Spleen (tissue), 11 donors: Measurements from ENCODE around the gene GALNT7. TPM values are rescaled to one million over a fixed set of nuclear protein-coding genes. Genes with fewer than 3 reads are reported as not detected.

Experiments used
- DNase-seq: peaks from one replicate; pipeline ENCODE4 v3.0.0-alpha.2; 2020
- H3K27ac ChIP-seq, 8 donors: fragments of 200-600 bp; sonication (generic) in 7 of 8; 1 replicate in 4 of 8; 2 replicates in 4 of 8; pipeline versions ENCODE4 v1.5.0 to v1.8.0; 2016 to 2021; ENCODE audit warnings: inconsistent platforms in 4 of 8, mild to moderate bottlenecking in 4 of 8, moderate library complexity in 1 of 8
- H3K27me3 ChIP-seq, 7 donors: fragments of 200-600 bp; sonication (generic) in 6 of 7; replicated peaks in 1 of 7; 1 replicate in 4 of 7; 2 replicates in 3 of 7; pipeline versions ENCODE4 v1.5.0 to v1.8.0; 2016 to 2021; ENCODE audit warnings: inconsistent platforms in 3 of 7, mild to moderate bottlenecking in 1 of 7
- H3K36me3 ChIP-seq, 6 donors: fragments of 200-600 bp; sonication (generic) in 5 of 6; 1 replicate in 4 of 6; 2 replicates in 2 of 6; pipeline versions ENCODE4 v1.5.0 to v1.8.0; 2016 to 2021; ENCODE audit warnings: inconsistent platforms in 2 of 6
- H3K4me1 ChIP-seq, 6 donors: fragments of 200-600 bp; sonication (generic) in 5 of 6; 1 replicate in 3 of 6; 2 replicates in 3 of 6; pipeline versions ENCODE4 v1.5.0 to v1.8.0; 2016 to 2021; ENCODE audit warnings: inconsistent platforms in 3 of 6
- H3K4me3 ChIP-seq, 8 donors: fragments of 200-600 bp; sonication (generic) in 7 of 8; 1 replicate in 4 of 8; 2 replicates in 4 of 8; pipeline versions ENCODE4 v1.5.0 to v1.8.0; 2016 to 2021; ENCODE audit warnings: inconsistent platforms in 4 of 8, mild to moderate bottlenecking in 4 of 8, moderate library complexity in 2 of 8
- H3K9me3 ChIP-seq, 8 donors: fragments of 200-600 bp; sonication (generic) in 7 of 8; 1 replicate in 4 of 8; 2 replicates in 4 of 8; pipeline versions ENCODE4 v1.5.0 to v1.8.0; 2016 to 2021; ENCODE audit warnings: inconsistent platforms in 4 of 8
- POLR2A ChIP-seq, 3 donors: fragments of 450-650 bp; IDR thresholded peaks; one replicate each; pipeline ENCODE4 v1.5.1; 2017; ENCODE audit warnings: antibody characterized with exemption in 3 of 3, mild to moderate bottlenecking in 1 of 3
- POLR2AphosphoS5 ChIP-seq, 3 donors: sonication (generic); formaldehyde crosslinking; IDR thresholded peaks; one replicate each; pipeline ENCODE4 v1.5.1; 2017; ENCODE audit warnings: antibody characterized with exemption in 3 of 3
- WGBS, 5 donors: extraction: QIAGEN DNeasy Blood & Tissue Kit in 3 of 5; methylation state at CpG; one replicate each; pipeline versions ENCODE4 v1.1.5 to v1.1.7; 2013 to 2018; 5-methylcytosine and 5-hydroxymethylcytosine counted together
- intact Hi-C: fragments of 100-400 bp; cut with DNase I; formaldehyde crosslinking; loops from one replicate; pipeline ENCODE4 v1.15.0; 2023; ENCODE audit warnings: low total_unique reads
- polyA plus RNA-seq, 3 donors: library from polyadenylated mRNA; stranded (reverse); fragments of 200-250 nt; gene quantifications; one replicate each; pipeline ENCODE4 v1.2.1, GENCODE V29; 2013
- total RNA-seq, 7 donors: library from RNA; depleted of rRNA in 3 of 7; stranded (reverse); fragments of >200 nt in 3 of 7; fragmentation: NEBNext Ultra II Directional in 4 of 7; extraction: Animal tissue kit (Norgen Biotek cat#: 25700) in 4 of 7; gene quantifications; one replicate each; pipeline versions ENCODE4 v1.1.0 to v1.2.1, GENCODE V29; 2016 to 2021
- TF ChIP-seq, protein P1 (sequence below), 11 experiments: fragments of 200-600 bp in 7 of 11; fragments of 450-650 bp in 4 of 11; sonication (generic) in 4 of 11; IDR thresholded peaks in 8 of 11; conservative IDR thresholded peaks in 3 of 11; 1 replicate in 7 of 11; 2 replicates in 4 of 11; pipeline versions ENCODE4 v1.4.0 to v1.8.0; 2016 to 2021; ENCODE audit warnings: antibody characterized with exemption in 11 of 11, inconsistent platforms in 4 of 11, mild to moderate bottlenecking in 1 of 11
- donor health status: healthy with polysubstance abuse.
- donor health status: DM: no; HTN: no; CAD: no; lungs with moderate emphysema.
- donor health status: DM: no; HTN: no; CAD: no.
- donor health status: Bipolar disorder and iron deficiency.
- donor health status: healthy.
- donor health status: DM: no; HTN: no; CAD: no.
- donor health status: DM: yes; HTN: yes; CAD: no.

Gene GALNT7
- total and polyA plus RNA-seq, 10 donors = 7.6 to 28.5 (median 20.9) TPM

DNA sequence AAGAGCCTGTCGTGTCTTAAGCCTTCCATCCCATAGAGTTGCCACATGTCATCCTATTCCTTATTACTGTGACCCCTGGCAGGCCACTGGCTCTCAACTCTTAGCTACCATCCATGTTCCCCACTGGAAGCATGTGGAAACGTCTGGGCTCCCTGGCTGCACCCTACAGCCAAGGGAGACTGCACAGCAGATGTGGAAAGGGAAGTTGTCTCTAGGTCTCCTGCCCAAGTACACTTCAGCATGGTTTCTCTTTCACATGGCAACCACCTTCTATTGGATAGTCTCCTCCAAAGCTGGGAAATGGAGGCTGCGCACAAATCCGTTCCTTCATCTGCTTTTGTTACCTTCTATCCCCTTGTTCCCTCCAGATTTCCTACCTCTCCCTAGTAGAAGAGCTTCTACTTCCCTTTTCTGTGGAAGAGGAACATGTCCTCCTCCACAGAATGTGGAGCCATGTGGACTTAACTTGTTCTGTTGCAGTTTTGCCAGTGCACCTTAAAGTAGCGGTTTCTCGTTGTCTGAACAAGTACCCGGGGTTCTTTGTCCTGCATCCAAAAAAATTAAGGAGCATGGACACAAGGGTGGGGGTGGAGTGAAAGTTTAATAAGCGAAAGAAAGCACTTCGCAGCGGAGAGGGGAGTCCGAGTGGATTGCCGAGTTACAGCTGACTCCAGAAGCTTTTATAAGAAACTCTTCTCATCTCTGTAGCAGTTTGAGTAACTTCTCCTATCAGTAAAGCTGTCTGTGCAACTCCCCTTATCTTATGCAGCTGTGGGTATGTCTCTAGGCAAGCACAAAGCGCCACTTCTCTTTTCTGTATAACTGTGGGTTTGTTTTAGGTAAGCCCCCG is 113.0 kb downstream of the GALNT7 start:
- DNase-seq = no peak
- 66 to 82% (median 78%) methylated on average over 14 of the region's 14 CpGs for WGBS, 5 donors

GRCh38 chr4:173282256-173282562 is 113.6 kb downstream of the GALNT7 start:
- WGBS, 5 donors = 64 to 87% (median 80%) methylated on average over 4 of the region's 4 CpGs
- no peak overlapping the region for H3K4me3 ChIP-seq
- peaks cover 4 to 59% (median 42%) of the 10 kb centered on the region in 8 donors for H3K9me3 ChIP-seq
- no peak for DNase-seq
- intact Hi-C loops = no loop called here
- H3K4me1 ChIP-seq = peaks cover 0 to 17% (median 0%) of the 10 kb centered on the region in 6 donors
- no peaks in the 10 kb centered on the region for H3K27me3 ChIP-seq
- no peak overlapping the region for H3K27ac ChIP-seq
- TF ChIP-seq, protein P1, sequence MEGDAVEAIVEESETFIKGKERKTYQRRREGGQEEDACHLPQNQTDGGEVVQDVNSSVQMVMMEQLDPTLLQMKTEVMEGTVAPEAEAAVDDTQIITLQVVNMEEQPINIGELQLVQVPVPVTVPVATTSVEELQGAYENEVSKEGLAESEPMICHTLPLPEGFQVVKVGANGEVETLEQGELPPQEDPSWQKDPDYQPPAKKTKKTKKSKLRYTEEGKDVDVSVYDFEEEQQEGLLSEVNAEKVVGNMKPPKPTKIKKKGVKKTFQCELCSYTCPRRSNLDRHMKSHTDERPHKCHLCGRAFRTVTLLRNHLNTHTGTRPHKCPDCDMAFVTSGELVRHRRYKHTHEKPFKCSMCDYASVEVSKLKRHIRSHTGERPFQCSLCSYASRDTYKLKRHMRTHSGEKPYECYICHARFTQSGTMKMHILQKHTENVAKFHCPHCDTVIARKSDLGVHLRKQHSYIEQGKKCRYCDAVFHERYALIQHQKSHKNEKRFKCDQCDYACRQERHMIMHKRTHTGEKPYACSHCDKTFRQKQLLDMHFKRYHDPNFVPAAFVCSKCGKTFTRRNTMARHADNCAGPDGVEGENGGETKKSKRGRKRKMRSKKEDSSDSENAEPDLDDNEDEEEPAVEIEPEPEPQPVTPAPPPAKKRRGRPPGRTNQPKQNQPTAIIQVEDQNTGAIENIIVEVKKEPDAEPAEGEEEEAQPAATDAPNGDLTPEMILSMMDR (IDR thresholded peaks at IDR 0.05 in 8 of 11, conservative IDR thresholded peaks at IDR 0.05 in 3 of 11) = no peak
- H3K36me3 ChIP-seq = peaks cover 0 to 35% (median 0%) of the 10 kb centered on the region in 6 donors

More for the DNA sequence above, 113.0 kb downstream of the GALNT7 start:
- peaks cover 0 to 17% (median 0%) of the 10 kb centered on the region in 6 donors for H3K4me1 ChIP-seq
- TF ChIP-seq POLR2AphosphoS5 (IDR thresholded peaks at IDR 0.05) (no peak), POLR2A (IDR thresholded peaks at IDR 0.05) (no peak)
- TF ChIP-seq, protein P1 (IDR thresholded peaks at IDR 0.05 in 8 of 11, conservative IDR thresholded peaks at IDR 0.05 in 3 of 11) = no peak
- H3K4me3 ChIP-seq = no peak overlapping the region
- peaks cover 0 to 31% (median 0%) of the 10 kb centered on the region in 6 donors for H3K36me3 ChIP-seq
- peaks cover 4 to 53% (median 36%) of the 10 kb centered on the region in 8 donors for H3K9me3 ChIP-seq
- no peaks in the 10 kb centered on the region for H3K27me3 ChIP-seq
- intact Hi-C loops = no loop called here
- H3K27ac ChIP-seq = no peak overlapping the region

- TF ChIP-seq POLR2AphosphoS5 (IDR thresholded peaks at IDR 0.05) (no peak), POLR2A (IDR thresholded peaks at IDR 0.05) (no peak)
- TF ChIP-seq, protein P1 (IDR thresholded peaks at IDR 0.05 in 8 of 11, conservative IDR thresholded peaks at IDR 0.05 in 3 of 11) = no peak
- H3K9me3 ChIP-seq = peaks cover 4 to 63% (median 46%) of the 10 kb centered on the region in 8 donors
- DNase-seq = no peak
- H3K36me3 ChIP-seq = peaks cover 0 to 35% (median 0%) of the 10 kb centered on the region in 6 donors
- WGBS, 5 donors = 82 to 93% (median 91%) methylated on average over 3 of the region's 3 CpGs
- no peak overlapping the region for H3K27ac ChIP-seq
- H3K27me3 ChIP-seq = no peaks in the 10 kb centered on the region
- peaks cover 0 to 17% (median 0%) of the 10 kb centered on the region in 6 donors for H3K4me1 ChIP-seq
- no peak overlapping the region for H3K4me3 ChIP-seq
- intact Hi-C loops = no loop called here
Measured at GRCh38 chr4:173282626-173283025, 114.0 kb downstream of the GALNT7 start.

- intact Hi-C loops = no loop called here
- no peak overlapping the region for H3K4me3 ChIP-seq
- peaks cover 0 to 28% (median 3%) of the 10 kb centered on the region in 6 donors for H3K4me1 ChIP-seq
- H3K9me3 ChIP-seq = peaks cover 4 to 65% (median 49%) of the 10 kb centered on the region in 8 donors
- DNase-seq = no peak
- peaks cover 0 to 35% (median 0%) of the 10 kb centered on the region in 6 donors for H3K36me3 ChIP-seq
- no peaks in the 10 kb centered on the region for H3K27me3 ChIP-seq
- TF ChIP-seq, protein P1 (IDR thresholded peaks at IDR 0.05 in 8 of 11, conservative IDR thresholded peaks at IDR 0.05 in 3 of 11) = no peak
- no peak for TF ChIP-seq POLR2A (IDR thresholded peaks at IDR 0.05)
- no peak for TF ChIP-seq POLR2AphosphoS5 (IDR thresholded peaks at IDR 0.05)
- H3K27ac ChIP-seq = no peak overlapping the region
Measured at GRCh38 chr4:173284463-173284862, 115.9 kb downstream of the GALNT7 start.
